22Rv1 (cell line): Measurements from ENCODE around the gene TAS2R20.

Experiments used
- ZFX ChIP-seq: fragments of 450-650 bp; IDR thresholded peaks from 2 replicates; pipeline ENCODE4 v1.6.1; 2017; ENCODE audit warnings: antibody characterized with exemption, borderline replicate concordance
- TF ChIP-seq, protein P1 (sequence below): fragments of 450-650 bp; IDR thresholded peaks from 2 replicates; pipeline ENCODE4 v1.5.1; 2017; ENCODE audit warnings: mild to moderate bottlenecking

- TF ChIP-seq, protein P1, sequence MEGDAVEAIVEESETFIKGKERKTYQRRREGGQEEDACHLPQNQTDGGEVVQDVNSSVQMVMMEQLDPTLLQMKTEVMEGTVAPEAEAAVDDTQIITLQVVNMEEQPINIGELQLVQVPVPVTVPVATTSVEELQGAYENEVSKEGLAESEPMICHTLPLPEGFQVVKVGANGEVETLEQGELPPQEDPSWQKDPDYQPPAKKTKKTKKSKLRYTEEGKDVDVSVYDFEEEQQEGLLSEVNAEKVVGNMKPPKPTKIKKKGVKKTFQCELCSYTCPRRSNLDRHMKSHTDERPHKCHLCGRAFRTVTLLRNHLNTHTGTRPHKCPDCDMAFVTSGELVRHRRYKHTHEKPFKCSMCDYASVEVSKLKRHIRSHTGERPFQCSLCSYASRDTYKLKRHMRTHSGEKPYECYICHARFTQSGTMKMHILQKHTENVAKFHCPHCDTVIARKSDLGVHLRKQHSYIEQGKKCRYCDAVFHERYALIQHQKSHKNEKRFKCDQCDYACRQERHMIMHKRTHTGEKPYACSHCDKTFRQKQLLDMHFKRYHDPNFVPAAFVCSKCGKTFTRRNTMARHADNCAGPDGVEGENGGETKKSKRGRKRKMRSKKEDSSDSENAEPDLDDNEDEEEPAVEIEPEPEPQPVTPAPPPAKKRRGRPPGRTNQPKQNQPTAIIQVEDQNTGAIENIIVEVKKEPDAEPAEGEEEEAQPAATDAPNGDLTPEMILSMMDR, result no peak
- no peak for TF ChIP-seq ZFX
These were observed 24.4 kb upstream of the TAS2R20 start, which contains the start of gene TAS2R19 for GRCh38 chr12:11022520-11022919.
